SIG-M5 (cell line): ENCODE data around the gene GSX2.

Experiments
- DNase-seq: peaks from one replicate; lab custom pipeline; 2025; lab: John Stamatoyannopoulos, UW

GSX2 gene

DNA sequence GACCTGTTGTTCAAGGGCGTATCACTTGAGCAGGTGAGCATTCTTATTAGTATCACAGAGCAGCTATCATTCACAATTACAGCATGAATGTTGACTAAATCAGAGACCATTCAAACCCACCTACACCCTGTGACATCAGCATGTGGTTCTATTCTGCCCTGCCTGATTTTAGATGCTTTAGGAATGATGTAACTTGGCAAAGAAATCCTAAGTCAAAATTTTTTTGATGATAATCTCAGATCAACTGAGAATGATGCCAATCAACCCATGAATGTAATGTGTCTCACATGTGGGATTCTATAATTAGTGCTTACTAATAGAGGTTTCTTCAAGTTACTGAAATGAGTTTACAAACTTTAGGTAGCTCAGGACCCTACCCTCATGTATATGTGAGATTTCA, 22.2 kb upstream of the GSX2 start:
- DNase-seq = no peak

DNA sequence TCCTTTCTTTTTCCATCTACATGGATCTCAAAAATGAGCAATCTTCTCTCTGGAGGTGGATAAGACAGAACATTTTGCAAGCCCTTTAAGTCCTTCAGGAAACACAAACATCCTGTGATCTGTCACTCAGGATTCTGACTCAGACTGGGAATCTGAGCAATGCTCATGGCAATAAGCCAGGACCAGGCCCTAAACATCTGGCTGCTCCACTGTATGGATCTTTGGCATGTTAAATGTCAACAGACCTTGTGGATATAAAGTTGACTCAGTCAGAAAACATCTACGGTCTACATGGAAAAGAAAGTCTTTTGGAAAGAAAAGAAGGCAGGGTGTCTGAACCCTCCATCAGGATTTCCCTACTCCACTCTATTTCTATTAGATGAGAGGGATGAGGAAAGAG, 17.8 kb upstream of the GSX2 start:
- DNase-seq = no peak

- no peak for DNase-seq
These were observed 14.7 kb upstream of the GSX2 start for GRCh38 chr4:54085284-54085683.

- DNase-seq = no peak
These were observed 10.1 kb upstream of the GSX2 start for GRCh38 chr4:54089875-54090274.

GRCh38 chr4:54090404-54090803, 9.6 kb upstream of the GSX2 start:
- no peak for DNase-seq

- no peak for DNase-seq
These were observed 8.9 kb upstream of the GSX2 start for GRCh38 chr4:54090804-54091623.

GRCh38 chr4:54091637-54092404, 8.1 kb upstream of the GSX2 start:
- DNase-seq = no peak

DNA sequence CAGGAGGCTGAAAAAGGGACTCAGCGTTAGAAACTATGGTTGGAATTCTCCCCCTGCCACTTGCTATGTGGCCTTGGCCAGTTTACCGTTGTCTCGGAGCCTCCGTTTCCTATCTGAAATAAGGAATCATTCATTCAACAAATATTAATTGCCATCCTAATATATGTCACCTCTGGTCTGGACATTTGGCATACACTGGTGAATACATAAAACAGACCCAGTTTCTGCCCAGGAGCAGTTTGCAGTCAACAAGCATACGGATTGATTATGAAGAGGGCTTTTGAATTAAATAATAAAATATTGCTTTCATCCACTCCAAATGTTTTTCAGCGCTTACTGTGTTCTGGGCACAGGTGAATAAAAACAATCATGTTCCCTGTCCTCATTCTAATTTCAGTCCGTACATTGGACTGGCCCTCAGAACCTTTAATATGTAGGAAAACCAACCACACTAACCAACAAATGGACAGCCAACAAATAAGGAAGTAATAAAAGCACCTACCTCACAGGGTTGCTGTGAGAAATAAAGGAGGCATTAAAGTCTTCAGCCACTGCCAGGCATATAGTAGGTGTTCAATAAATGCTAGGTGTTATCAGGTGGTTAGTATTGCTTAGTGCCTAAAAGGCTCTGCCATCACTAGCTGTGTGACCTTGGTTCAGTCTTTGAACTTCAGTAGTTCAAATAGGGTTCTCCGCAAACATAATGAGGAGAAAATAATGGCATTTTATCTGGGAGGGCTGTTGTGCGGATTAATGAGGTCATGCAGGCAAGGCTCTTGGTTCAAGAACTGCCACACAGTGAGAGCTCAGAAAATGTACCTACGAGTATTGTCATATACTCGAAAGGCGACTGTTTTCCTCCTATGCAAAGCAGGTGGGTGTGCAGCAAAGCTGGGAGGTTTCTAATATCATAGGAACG, 7.3 kb upstream of the GSX2 start:
- no peak for DNase-seq

DNA sequence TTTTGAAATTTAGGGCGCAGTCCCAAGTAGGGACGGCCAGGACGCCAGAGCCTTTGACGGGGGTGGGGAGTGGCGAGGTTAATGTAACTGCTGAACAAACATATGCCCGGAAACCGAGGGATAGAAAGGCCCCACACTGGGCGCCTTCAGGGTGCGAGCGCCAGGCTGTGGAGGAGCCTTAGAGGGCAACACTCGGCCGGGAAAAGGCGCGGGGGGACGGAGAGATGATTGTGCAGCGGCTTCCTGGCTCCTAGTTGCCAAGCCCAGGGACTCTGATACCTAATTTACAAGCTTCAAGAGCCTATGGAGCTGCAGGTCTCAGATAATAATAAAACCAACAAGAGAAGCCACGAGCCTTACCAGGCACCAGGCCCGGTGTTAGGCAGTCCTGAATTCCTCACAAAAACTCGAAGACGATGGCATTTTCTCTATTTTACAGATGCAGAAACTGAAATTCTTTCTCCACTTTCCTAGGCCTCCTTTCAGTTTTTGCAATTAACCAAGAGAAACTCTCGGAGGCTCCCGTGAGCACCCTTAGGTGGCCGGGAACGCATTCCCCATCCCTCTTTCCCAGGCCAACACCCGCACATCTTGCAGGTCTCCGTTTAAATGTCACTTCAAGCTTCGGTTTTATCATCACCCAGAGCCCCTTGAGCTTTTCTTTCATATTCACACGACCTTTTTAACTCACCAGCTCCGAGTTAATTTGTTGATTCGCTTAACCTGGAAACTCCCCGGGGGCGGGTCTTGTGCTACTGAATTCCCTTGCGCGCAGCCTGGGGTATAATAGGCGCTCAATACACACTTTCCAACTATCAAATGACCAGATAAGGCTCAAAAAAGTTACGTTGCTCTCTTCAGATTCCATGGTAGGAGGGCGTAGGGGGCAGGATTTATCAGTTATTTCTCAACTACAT, 6.4 kb upstream of the GSX2 start:
- DNase-seq = no peak

DNA sequence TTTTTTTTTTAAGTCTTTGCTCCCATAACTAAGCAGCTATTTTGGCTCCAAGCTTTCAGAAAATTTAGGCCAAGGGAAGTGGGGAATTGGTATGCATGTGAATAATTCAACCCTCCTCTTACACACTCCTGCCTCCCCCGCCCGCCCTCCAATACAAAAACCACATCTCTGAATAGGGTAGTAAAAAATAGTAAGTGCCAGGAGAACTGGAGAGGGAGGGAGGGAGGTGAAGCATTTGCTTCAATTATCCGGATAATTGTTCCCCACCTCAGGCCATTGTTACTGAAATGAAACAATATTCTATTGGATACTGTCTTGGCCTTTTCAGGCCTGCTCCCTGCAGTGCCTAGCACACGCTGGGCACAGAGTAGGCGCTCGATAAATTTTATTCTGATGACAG, 5.5 kb upstream of the GSX2 start:
- DNase-seq = no peak

DNA sequence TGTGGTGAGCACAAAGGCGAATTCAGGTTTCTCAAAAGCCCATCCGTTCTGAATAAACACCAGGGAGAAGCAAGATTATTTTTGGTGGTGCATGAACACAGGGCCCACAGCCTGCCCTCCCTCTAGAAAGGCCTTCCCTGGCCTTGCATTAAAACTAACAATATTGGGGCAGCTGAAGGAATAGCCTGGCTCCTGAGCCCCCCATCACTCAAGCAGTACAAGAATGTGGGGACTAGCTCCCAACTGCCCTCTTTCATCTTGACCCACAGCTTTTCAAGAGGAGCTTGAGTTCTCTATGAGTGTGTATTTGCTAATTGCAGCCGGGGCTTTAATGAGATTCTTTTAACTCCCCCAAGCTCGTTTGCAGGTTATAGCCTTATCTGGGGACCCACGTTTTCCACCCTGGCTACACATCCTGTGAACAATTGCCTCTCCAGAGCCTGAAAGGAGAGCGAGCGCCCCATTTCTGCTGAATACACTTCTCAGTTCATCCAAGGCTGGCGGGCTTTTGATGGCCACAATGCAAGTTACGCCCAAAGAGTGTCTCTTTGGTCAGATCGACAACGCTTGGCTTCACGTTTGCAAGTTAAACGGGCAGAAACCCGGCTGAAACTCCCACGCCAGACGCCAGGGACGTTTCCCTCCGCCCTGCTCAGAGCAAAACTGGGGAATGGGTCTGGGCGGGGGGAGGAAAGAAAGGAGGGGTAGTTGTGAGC, 4.7 kb upstream of the GSX2 start:
- DNase-seq = no peak

DNA sequence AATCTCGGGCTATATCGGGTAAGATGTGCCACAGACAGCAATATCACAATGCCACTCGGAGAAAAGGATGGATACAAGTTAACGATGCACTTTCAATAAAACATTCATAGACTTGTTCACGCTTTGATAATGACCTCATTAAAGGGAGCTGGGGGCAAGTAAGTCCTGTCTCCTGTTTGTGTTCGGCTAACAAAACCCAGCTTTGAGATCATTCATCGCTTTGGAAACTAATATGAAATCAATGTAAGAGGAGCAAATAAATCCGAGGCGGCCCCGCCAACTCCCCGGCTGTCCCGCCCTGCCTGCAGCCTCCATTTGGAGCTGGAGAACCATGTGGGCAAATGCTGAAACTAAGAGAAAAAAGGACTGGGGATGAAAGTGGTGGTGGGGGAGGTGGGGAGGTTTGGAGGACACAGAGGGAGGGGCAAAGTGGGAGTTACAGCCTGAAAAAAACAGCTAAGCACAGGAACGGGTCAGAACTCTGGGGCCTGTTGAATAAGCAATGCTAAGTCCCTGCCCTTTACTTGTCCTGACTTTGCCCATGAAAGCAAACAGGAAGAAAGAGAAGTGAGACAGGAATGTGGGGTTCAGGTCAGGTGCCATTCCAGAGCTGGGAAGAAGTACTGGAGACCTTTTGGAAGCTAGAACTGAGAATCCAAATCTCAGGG, 3.5 kb upstream of the GSX2 start:
- no peak for DNase-seq

GRCh38 chr4:54097152-54097551, 2.8 kb upstream of the GSX2 start:
- no peak for DNase-seq

GRCh38 chr4:54098375-54098774, 1.6 kb upstream of the GSX2 start:
- DNase-seq = no peak

- DNase-seq = no peak
These were observed 646 bp upstream of the GSX2 start for GRCh38 chr4:54099287-54099747.

GRCh38 chr4:54100595-54101189, 729 bp downstream of the GSX2 start:
- no peak for DNase-seq

DNA sequence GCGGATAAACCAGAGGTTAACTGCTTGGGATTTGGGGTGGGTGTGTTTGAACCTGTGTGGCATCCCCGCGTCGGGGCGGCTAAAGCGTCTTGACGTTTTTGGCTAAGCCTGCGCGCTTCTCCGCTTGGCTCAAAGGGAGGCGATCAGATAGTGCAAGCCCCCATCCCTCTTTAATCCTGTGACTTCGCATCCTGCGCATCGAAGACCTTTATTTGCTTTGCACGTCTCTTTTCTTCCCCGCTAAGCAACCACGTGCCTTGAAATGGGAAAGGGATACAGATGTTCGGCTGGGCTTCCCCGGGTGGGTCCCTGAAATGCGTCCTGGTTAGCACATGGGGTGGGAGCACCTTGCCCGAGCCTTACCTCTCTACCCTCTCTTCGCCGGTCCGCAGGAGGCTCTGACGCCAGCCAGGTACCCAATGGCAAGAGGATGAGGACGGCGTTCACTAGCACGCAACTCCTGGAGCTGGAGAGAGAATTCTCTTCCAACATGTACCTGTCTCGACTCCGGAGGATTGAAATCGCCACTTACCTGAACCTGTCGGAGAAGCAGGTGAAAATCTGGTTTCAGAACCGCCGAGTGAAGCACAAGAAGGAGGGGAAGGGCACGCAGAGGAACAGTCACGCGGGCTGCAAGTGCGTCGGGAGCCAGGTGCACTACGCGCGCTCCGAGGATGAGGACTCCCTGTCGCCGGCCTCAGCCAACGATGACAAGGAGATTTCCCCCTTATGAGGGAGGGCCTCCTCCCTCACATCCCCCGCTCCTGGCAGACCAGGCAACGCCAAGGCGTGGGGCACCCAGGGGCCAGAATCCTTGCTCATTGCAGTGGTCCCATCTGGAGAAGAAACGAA, 1.5 kb downstream of the GSX2 start:
- no peak for DNase-seq

DNA sequence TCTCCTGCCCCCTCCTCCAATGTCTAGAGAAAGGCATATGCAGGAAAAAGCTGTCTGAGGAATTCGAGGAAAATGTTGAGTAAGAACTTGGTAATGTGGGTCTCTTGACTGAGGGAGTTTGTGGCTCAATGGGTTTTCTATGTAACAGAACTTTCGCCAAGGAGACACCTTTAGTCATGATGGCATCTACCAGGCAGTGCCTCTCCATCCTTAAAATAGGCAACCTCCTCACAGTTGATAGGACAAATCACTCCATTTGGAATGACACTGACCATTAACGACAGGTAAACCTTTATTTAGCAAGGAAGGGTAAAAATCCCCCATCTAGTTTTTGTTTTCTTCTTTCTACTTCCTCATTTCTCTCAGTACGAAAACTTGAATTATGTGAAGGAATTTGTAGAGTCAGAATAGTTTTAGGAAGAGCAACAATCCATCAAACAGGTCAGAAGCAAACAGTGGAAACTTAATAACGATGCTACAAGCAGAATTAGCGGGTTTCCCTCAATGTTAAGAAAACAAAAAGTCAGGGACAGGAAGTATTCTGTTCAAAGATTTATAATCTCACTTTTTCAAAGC, 2.7 kb downstream of the GSX2 start:
- DNase-seq = no peak
